ENCODE results near the gene OR51E1.

The OR51E1 gene

DNA sequence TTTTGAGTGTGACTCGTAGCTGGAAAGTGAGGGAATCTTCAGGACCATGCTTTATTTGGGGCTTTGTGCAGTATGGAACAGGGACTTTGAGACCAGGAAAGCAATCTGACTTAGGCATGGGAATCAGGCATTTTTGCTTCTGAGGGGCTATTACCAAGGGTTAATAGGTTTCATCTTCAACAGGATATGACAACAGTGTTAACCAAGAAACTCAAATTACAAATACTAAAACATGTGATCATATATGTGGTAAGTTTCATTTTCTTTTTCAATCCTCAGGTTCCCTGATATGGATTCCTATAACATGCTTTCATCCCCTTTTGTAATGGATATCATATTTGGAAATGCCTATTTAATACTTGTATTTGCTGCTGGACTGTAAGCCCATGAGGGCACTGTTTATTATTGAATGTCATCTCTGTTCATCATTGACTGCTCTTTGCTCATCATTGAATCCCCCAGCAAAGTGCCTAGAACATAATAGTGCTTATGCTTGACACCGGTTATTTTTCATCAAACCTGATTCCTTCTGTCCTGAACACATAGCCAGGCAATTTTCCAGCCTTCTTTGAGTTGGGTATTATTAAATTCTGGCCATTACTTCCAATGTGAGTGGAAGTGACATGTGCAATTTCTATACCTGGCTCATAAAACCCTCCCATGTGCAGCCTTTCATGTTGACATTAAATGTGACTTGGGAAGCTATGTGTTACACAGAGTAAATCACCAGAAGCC lies 11.0 kb downstream of the OR51E1 start:
- DNase-seq = no peak

DNA sequence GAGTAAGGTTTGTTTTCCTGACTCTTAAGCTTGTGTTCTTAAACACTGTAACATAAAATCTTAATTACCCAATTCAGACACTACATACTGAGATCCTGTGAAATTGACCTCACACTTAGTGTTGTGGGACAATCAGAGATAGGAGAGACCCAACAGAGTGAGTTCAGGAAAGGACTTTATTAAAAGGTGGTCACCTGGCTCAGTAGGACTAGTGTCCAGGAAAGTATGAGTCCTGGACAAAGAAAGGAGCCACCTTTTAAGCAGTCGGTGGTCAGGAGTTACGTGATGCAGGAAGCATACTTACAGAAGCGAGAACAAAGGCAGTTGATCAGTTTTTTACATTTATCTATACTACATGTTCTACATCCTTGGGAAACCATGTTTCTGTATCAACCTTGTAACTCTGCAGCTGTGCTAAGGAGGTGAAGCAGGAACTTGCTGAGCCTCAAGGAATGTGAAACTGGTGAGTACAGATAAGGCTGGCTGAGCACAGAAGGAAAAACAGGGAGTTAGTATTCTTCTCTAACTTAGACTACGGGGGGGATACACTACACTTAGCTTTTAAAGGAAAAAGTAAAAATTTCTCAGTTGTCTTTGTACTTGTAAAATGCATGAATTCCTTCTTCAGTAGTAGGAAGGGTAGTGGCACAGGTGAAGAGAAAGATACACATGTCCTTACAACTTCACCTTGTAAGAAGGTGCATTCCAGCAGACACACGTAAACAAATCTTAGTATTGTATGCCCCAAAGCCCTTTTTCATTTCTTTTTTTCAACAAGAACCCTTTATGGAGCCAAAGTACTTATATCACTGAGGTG lies 15.1 kb downstream of the OR51E1 start:
- no peak for DNase-seq

DNA sequence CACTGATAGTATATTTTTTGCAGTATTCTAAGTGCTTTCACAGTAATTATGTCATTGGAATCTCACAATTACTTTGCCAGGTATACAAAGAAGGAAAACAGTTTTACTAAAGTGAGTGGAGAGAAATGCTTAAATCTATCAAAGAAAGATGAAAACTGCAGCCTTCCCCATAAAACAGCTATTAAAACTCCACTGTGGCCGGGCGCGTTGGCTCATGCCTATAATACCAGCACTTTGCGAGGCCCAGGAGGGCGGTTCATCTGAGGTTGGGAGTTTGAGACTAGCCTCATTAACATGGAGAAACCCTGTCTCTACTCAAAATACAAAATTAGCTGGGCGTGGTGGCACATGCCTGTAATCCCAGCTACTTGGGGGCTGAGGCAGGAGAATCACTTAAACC lies 19.1 kb downstream of the OR51E1 start:
- no peak for DNase-seq

DNA sequence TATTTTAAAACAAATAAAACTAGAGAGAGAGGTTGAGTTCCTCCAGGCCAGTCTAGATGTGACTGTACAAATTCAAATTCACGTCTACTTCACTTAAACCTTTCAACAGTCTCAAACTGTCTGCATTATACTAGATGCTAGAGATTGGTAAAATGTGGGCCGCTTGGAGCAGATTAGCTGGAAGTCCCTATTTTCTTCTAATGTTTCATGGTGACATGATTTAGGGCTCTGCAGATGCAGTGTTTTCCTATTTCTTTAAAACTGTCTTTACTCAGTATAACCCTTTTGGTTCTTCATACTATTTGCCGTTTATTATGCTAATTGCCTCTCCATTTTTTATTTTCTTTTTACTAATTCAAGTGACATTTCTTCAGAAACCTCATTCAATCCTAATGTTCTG lies 20.4 kb downstream of the OR51E1 start:
- DNase-seq = no peak

GRCh38 chr11:4664786-4665185 lies 21.0 kb downstream of the OR51E1 start:
- no peak for DNase-seq

DNA sequence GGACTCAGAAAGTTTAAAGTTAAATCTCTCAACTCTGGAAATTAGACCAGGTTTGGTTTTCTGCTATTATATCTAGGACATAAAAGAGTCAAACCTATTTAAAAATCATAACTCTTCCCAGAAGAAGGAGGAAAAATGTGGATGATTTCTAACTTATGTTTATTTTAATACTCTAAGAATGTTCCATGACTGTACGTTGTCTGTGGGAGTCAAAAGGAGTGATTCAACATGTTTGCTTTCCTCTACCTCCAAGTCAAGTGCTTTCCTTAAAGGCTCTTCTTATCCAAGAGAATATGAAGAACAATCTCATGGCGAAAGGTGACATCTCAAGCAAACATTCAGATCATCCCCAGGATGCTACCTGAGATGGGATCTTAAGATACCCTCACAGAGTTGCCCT lies 21.6 kb downstream of the OR51E1 start:
- no peak for DNase-seq

GRCh38 chr11:4671741-4672140 lies 28.0 kb downstream of the OR51E1 start:
- DNase-seq = no peak

DNA sequence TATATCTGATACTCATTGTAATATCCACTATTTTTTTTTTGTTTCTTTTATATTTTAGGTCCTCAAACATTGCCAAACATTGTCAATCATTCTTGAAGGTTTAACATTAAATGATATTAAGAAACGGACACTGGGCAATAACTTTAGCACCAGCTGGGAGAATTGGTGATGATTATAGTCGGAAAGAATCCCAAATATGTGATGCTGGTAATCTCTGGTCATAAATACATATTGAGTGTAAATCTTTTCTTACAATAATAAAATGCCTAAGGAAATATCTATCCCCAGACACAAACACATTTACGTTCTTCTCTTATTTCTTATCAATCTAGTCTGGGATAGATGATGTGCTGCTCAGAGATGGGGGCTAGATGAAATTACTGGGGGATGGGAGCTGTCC lies 28.7 kb downstream of the OR51E1 start:
- DNase-seq = no peak

DNA sequence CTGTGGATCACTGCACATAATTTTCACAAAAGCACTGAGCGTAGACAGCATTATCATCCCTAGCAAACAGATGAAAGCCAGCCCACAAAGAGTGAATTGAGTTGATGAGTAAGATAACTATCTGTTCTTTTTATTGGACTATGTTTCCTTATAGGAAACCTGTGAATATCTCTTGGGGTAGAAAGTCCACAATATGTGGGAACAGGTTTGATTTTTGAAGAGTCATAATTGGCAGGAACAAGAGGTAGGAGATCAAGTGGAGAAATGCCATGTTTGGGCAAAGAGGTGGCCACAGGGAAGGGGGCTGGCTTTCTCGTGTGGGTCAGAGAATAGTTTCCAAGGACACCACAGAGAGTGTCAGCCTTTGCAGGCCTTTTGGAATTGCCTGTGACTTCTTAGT lies 30.0 kb downstream of the OR51E1 start:
- no peak for DNase-seq

GRCh38 chr11:4677948-4678347 lies 34.2 kb downstream of the OR51E1 start:
- DNase-seq = no peak

DNA sequence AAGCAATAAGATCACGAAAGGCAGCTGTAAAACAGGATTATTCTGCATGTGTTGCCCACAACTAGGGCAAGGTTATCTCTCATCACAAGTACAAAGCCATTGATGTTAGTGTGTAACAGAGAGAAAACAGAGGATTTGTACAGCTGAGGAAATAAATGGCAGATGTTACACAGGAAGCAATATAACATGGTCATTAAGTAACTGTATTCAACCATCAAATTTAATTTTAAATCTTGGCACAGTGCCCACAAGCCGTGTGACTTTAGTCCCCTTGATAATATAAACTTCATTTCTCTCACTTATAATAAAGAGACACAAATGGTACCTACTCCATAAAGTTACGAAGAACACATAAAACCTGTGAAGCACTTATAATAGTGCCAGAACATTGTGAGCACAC lies 36.6 kb downstream of the OR51E1 start:
- DNase-seq = no peak

GRCh38 chr11:4682623-4683419 lies 39.0 kb downstream of the OR51E1 start:
- DNase-seq = no peak

GRCh38 chr11:4684631-4685285 lies 41.0 kb downstream of the OR51E1 start:
- DNase-seq = no peak

- DNase-seq = no peak
Observed at GRCh38 chr11:4695442-4695841, 51.7 kb downstream of the OR51E1 start.

GRCh38 chr11:4697585-4697984 lies 53.8 kb downstream of the OR51E1 start, which contains the start of gene OR51E2:
OR51E2 (minus strand) TSS chr11:4697853; CDS start chr11:4682711, 15,142 bp downstream.
- DNase-seq = no peak

- DNase-seq = no peak
Observed at GRCh38 chr11:4699697-4700435, 56.1 kb downstream of the OR51E1 start.

DNA sequence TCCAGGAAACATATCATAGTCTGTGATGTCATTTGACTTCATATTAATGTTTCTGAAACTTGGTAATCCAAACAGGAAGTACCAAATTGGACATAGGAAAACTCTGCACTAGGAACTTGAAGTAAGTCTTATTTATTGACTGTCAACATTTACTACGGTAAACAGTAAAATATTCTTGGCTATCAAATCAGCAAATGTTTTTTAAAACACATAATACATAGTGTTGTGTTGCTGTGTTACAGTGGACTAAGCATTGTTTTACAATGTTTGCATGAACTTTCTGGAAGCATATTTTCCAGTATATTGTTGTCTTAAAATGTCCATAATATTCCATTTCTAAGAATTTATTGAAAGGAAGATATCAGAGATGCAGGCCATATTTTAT lies 56.6 kb downstream of the OR51E1 start:
- no peak for DNase-seq

DNA sequence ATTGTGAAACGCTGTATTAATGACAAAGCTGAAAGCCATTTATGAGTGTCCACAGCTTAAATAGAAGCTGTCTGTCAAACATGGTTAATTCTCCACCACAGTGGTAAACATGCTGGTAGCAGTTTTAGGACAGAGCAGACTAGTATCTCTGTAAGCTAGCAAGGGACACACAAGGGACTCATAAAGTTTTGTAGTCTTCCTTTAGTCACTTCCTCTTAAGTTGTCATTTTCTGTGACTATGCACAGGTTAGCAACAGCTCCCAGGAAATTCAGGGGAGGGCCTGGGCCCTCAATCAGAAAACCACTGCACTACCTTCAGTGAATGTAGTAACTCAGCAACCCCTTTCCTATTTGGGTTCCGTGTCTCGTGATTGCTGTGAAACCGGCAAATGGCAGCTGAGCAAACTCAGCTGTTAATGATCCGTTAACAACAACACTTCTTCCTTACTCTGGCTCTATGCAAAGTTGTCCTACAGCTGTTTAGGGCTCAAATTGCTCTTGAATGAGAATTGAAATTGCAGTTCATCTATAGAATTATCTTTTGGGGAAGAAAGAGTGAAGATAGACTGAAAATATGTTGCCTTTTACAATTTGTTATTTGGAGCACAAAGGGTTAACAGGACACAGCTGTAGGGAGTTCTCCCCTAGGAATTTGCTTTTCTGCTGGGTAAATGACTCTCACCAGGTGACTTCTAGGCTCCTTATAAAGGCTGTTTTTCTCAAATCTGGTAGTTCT lies 60.4 kb downstream of the OR51E1 start, which contains the start of gene MMP26:
MMP26 (plus strand) TSS at position 731 of the 736 bp plus-strand sequence.
- no peak for DNase-seq

GRCh38 chr11:4704790-4705334 lies 61.1 kb downstream of the OR51E1 start:
- no peak for DNase-seq

Measured in central memory CD4-positive, alpha-beta T cell (primary cell).